Endothelial cell of umbilical vein (primary cell): ENCODE measurements around the gene NAA10. TPM values are rescaled to one million over a fixed set of nuclear protein-coding genes. Genes with fewer than 3 reads are reported as not detected.
A peak's percentile ranks its signal among the peaks of the same experiment; 100 is the strongest.

Source experiments
- BruUV-seq: library from RNA; stranded (reverse); fragments of 400-500 nt; replicated peaks from 2 replicates; lab custom pipeline; 2021; lab: Mats Ljungman, UMichigan
- CTCF ChIA-PET: fragments of 300-600, 350-600 bp; sonication (Branson Sonifier 250); formaldehyde crosslinking; loops from one replicate; lab custom pipeline; 2021; ENCODE audit warnings: antibody characterized with exemption, inconsistent platforms; lab: Charles Lee
- POLR2A ChIA-PET: fragments of 300-600, 350-600 bp; sonication (Branson Sonifier 250); formaldehyde crosslinking; loops from one replicate; lab custom pipeline; 2021; ENCODE audit warnings: antibody characterized with exemption, inconsistent platforms; lab: Charles Lee
- DNase-seq: peaks from one replicate; pipeline ENCODE4 v3.0.0-alpha.2; 2011; ENCODE audit warnings: low read depth, low spot score
- FAIRE-seq: peaks from 2 replicates; lab custom pipeline; 2011; peaks lifted over from hg19 to GRCh38; lab: Jason Lieb, UNC
- H2AFZ ChIP-seq: 2 replicates; pipeline ENCODE4 v1.6.0; 2012; ENCODE audit warnings: low read depth, low read length, control low read depth, inconsistent platforms
- H3K27ac ChIP-seq: 2 replicates; pipeline ENCODE4 v1.5.1; 2011; ENCODE audit warnings: low read depth, mild to moderate bottlenecking, control low read depth, low read length, moderate library complexity; ENCODE audit not compliant: insufficient read depth
- H3K27me3 ChIP-seq, 2 experiments: 2 replicates each; pipeline versions ENCODE4 v1.6.0 to v1.6.1; 2011; ENCODE audit warnings: low read length in 2 of 2, mixed read lengths in 1 of 2; ENCODE audit not compliant: control insufficient read depth in 2 of 2, insufficient read depth in 2 of 2
- H3K36me3 ChIP-seq, 2 experiments: 2 replicates in 1 of 2; 3 replicates in 1 of 2; pipeline ENCODE4 v1.5.1; 2011; ENCODE audit warnings: low read length in 2 of 2, mild to moderate bottlenecking in 1 of 2, moderate library complexity in 1 of 2; ENCODE audit not compliant: control insufficient read depth in 2 of 2, insufficient read depth in 2 of 2; ENCODE audit errors: extremely low read depth in 1 of 2
- H3K4me1 ChIP-seq: 3 replicates; pipeline ENCODE4 v1.5.1; 2011; ENCODE audit warnings: mild to moderate bottlenecking, low read length; ENCODE audit not compliant: control insufficient read depth, insufficient read depth; ENCODE audit errors: extremely low read depth
- H3K4me2 ChIP-seq: 2 replicates; pipeline ENCODE4 v1.6.1; 2011; ENCODE audit warnings: low read length, control low read depth, mixed read lengths; ENCODE audit not compliant: insufficient read depth
- H3K4me3 ChIP-seq, 3 experiments: fragments of 200-600 bp in 1 of 3; sonication (generic), shearing (Covaris generic) in 1 of 3; replicated peaks in 1 of 3; 2 replicates each; pipeline ENCODE4 v1.5.1; 2011 to 2016; ENCODE audit warnings: control low read depth in 3 of 3, low read length in 3 of 3, mild to moderate bottlenecking in 2 of 3, inconsistent platforms in 1 of 3, low read depth in 1 of 3, moderate library complexity in 1 of 3; ENCODE audit not compliant: insufficient read depth in 1 of 3
- H3K79me2 ChIP-seq: 2 replicates; pipeline ENCODE4 v1.6.0; 2012; ENCODE audit warnings: low read length, inconsistent platforms; ENCODE audit not compliant: control insufficient read depth, insufficient read depth
- H3K9ac ChIP-seq: replicated peaks from 2 replicates; pipeline ENCODE3; 2011; ENCODE audit warnings: low read length, control low read depth; ENCODE audit not compliant: insufficient read depth; ENCODE audit errors: extremely low read depth
- H3K9me1 ChIP-seq: replicated peaks from 3 replicates; pipeline ENCODE4 v1.6.0; 2011; ENCODE audit warnings: mild to moderate bottlenecking, low read length; ENCODE audit not compliant: control insufficient read depth, insufficient read depth; ENCODE audit errors: extremely low read depth
- H3K9me3 ChIP-seq: replicated peaks from 2 replicates; pipeline ENCODE4 v1.5.1; 2012; ENCODE audit warnings: low read length, inconsistent platforms; ENCODE audit not compliant: control insufficient read depth, insufficient read depth
- H4K20me1 ChIP-seq: replicated peaks from 2 replicates; pipeline ENCODE3; 2011; ENCODE audit warnings: mild to moderate bottlenecking, low read length; ENCODE audit not compliant: control insufficient read depth, insufficient read depth; ENCODE audit errors: extremely low read depth
- CTCF ChIP-seq, 2 donors: IDR thresholded peaks; 1 replicate in 1 of 2; 2 replicates in 1 of 2; pipeline ENCODE4 v1.5.1; 2011; ENCODE audit warnings: low read length in 2 of 2, mild to moderate bottlenecking in 2 of 2, moderate library complexity in 2 of 2, control low read depth in 1 of 2, inconsistent platforms in 1 of 2, low read depth in 1 of 2; ENCODE audit not compliant: insufficient read depth in 1 of 2; ENCODE audit errors: extremely low read depth in 1 of 2
- EZH2 ChIP-seq: IDR thresholded peaks from 2 replicates; pipeline ENCODE4 v1.6.1; 2012; ENCODE audit warnings: borderline replicate concordance, low read depth, mild to moderate bottlenecking, moderate library complexity, low read length, inconsistent platforms; ENCODE audit not compliant: severe bottlenecking
- GATA2 ChIP-seq: IDR thresholded peaks from 2 replicates; pipeline ENCODE4 v1.7.0; 2011; ENCODE audit warnings: low read depth, mild to moderate bottlenecking, moderate library complexity, mixed read lengths, low read length; ENCODE audit not compliant: insufficient read length, insufficient read depth
- MYC ChIP-seq: IDR thresholded peaks from one replicate; pipeline ENCODE4 v1.6.1; 2011; ENCODE audit warnings: mild to moderate bottlenecking, low read depth, low read length
- dilution Hi-C: fragments of 300-500 bp; cut with MboI; formaldehyde crosslinking; loops from one replicate; pipeline ENCODE4 v1.15.0; 2019; ENCODE audit warnings: low sequenced_read_pairs; ENCODE audit not compliant: extremely low pct_ligation_motif_present
- intact Hi-C: fragments of 100-400 bp; cut with micrococcal nuclease; formaldehyde crosslinking; loops from one replicate; pipeline ENCODE4 v1.10.0; 2022
- polyA plus RNA-seq, 4 experiments: library from polyadenylated mRNA; depleted of rRNA in 3 of 4; stranded (reverse) in 3 of 4; unstranded in 1 of 4; fragments of >200 nt; gene quantifications; 2 replicates each; pipeline versions ENCODE4 v1.2.1 to v1.2.3, GENCODE V29; 2011 to 2012; ENCODE audit warnings: missing spikeins in 1 of 4
- total RNA-seq: library from RNA; stranded (reverse); gene quantifications from 2 replicates; pipeline ENCODE4 v1.2.3, GENCODE V29; 2021

NAA10 gene
- total and polyA plus RNA-seq, 2 donors (not counting 3 experiments of a cell fraction or from before 2014, with no cell fraction given), result 141 to 144 TPM

- no peak overlapping the region for H2AFZ ChIP-seq
- H3K9ac ChIP-seq, result peak overlapping the region; percentile 19
- H3K9me3 ChIP-seq, result no peaks in the 10 kb centered on the region
- TF ChIP-seq EZH2, result no peak
- no peak for TF ChIP-seq MYC
- peak in 1 of 2 donors; percentile 20 for TF ChIP-seq CTCF (IDR thresholded peaks at IDR 0.05; ENCODE audit: extremely low read depth in 1 of 2, insufficient read depth in 1 of 2, low read depth in 1 of 2, low read length in 2 of 2)
- TF ChIP-seq GATA2, result no peak
- BruUV-seq, result TSS peak; percentile 6
- dilution Hi-C loops, result no loop called here
- FAIRE-seq (peak; percentile 69), DNase-seq (no peak)
- H3K4me3 ChIP-seq, result peak overlapping the region; percentile 68 to 76 (median 69)
- H3K9me1 ChIP-seq, result no peaks in the 10 kb centered on the region
- peaks cover 40% of the 10 kb centered on the region for H3K4me1 ChIP-seq
- no peaks in the 10 kb centered on the region for H3K36me3 ChIP-seq
- intact Hi-C loops, result loop anchor here (2.0 kb wide), 1 partner anchor 17 kb away; no protein-coding TSS in a partner anchor
- no peaks in the 10 kb centered on the region for H3K27me3 ChIP-seq
- H4K20me1 ChIP-seq, result no peaks in the 10 kb centered on the region
- ChIA-PET POLR2A (interaction anchor here (0.6 kb wide), 1 partner anchor 40 kb away, joined by 4 read pairs; no protein-coding TSS in a partner anchor), CTCF (interaction anchor here (1.8 to 1.9 kb wide), 2 partner anchors 22 to 44 kb away, joined by 4 to 6 read pairs; no protein-coding TSS in a partner anchor)
- H3K27ac ChIP-seq, result no peak overlapping the region
- H3K4me2 ChIP-seq, result peak overlapping the region; percentile 70
- H3K79me2 ChIP-seq, result peaks cover 70% of the 10 kb centered on the region
Observed at GRCh38 chrX:153969125-153969903, 34.5 kb upstream of the NAA10 start.
